ENCODE measurements around the gene PAPPA. TPM values are rescaled to one million over a fixed set of nuclear protein-coding genes. Genes with fewer than 3 reads are reported as not detected.

PAPPA gene
- total RNA-seq, 4 donors from 2014 or later = 1.0 to 5.0 (median 2.8) TPM

GRCh38 chr9:116144555-116144954 lies 9.0 kb upstream of the PAPPA start:
- H3K4me3 ChIP-seq (replicated peaks in 1 of 3) = no peak overlapping the region
- 86 to 93% methylated on average over 2 of the region's 2 CpGs for WGBS, 2 donors
- H3K9me3 ChIP-seq = no peaks in the 10 kb centered on the region
- no peaks in the 10 kb centered on the region for H3K4me1 ChIP-seq
- H3K27me3 ChIP-seq = no peaks in the 10 kb centered on the region
- no peaks in the 10 kb centered on the region for H3K36me3 ChIP-seq
- no peak for DNase-seq
- TF ChIP-seq CTCF (IDR thresholded peaks at IDR 0.05) (no peak), POLR2A (IDR thresholded peaks at IDR 0.05) (no peak)
- intact Hi-C loops (cut with DNase I) = no loop called here
- no peak overlapping the region for H3K27ac ChIP-seq

GRCh38 chr9:116145036-116145435 lies 8.6 kb upstream of the PAPPA start:
- H3K27me3 ChIP-seq = no peaks in the 10 kb centered on the region
- no peak overlapping the region for H3K27ac ChIP-seq
- H3K4me3 ChIP-seq (replicated peaks in 1 of 3) = no peak overlapping the region
- TF ChIP-seq POLR2A (IDR thresholded peaks at IDR 0.05) (no peak), CTCF (IDR thresholded peaks at IDR 0.05) (no peak)
- no peak for DNase-seq
- H3K9me3 ChIP-seq = no peaks in the 10 kb centered on the region
- intact Hi-C loops (cut with DNase I) = no loop called here
- no peaks in the 10 kb centered on the region for H3K36me3 ChIP-seq
- no peaks in the 10 kb centered on the region for H3K4me1 ChIP-seq

GRCh38 chr9:116147821-116148220 lies 5.8 kb upstream of the PAPPA start:
- H3K4me3 ChIP-seq (replicated peaks in 1 of 3) = no peak overlapping the region
- H3K27ac ChIP-seq = no peak overlapping the region
- TF ChIP-seq POLR2A (IDR thresholded peaks at IDR 0.05) (no peak), CTCF (IDR thresholded peaks at IDR 0.05) (no peak)
- intact Hi-C loops (cut with DNase I) = no loop called here
- 85 to 86% methylated on average over 4 of the region's 4 CpGs for WGBS, 2 donors
- no peaks in the 10 kb centered on the region for H3K36me3 ChIP-seq
- no peaks in the 10 kb centered on the region for H3K27me3 ChIP-seq
- DNase-seq = no peak
- no peaks in the 10 kb centered on the region for H3K4me1 ChIP-seq
- H3K9me3 ChIP-seq = no peaks in the 10 kb centered on the region

GRCh38 chr9:116149844-116150243 lies 3.7 kb upstream of the PAPPA start:
- H3K4me3 ChIP-seq (replicated peaks in 1 of 3) = no peak overlapping the region
- no peaks in the 10 kb centered on the region for H3K36me3 ChIP-seq
- H3K4me1 ChIP-seq = peaks cover 5 to 7% of the 10 kb centered on the region in 2 donors
- intact Hi-C loops (cut with DNase I) = loop anchor here (5.0 to 10.0 kb wide), 2 partner anchors 422 to 495 kb away; no protein-coding TSS in a partner anchor
- no peaks in the 10 kb centered on the region for H3K9me3 ChIP-seq
- peak; percentile 21 to 72 (median 48) for TF ChIP-seq CTCF (IDR thresholded peaks at IDR 0.05)
- TF ChIP-seq POLR2A (IDR thresholded peaks at IDR 0.05) = no peak
- peak in 1 of 2 donors; percentile 15 for DNase-seq
- 17 to 27% methylated on average over 4 of the region's 4 CpGs for WGBS, 2 donors
- no peak overlapping the region for H3K27ac ChIP-seq
- H3K27me3 ChIP-seq = no peaks in the 10 kb centered on the region

GRCh38 chr9:116151199-116151598 lies 2.4 kb upstream of the PAPPA start:
- no peak for TF ChIP-seq POLR2A (IDR thresholded peaks at IDR 0.05)
- TF ChIP-seq CTCF (IDR thresholded peaks at IDR 0.05) = no peak
- WGBS, 2 donors = 70% methylated on average over 4 of the region's 4 CpGs
- Histone ChIP-seq H3K36me3 (no peaks in the 10 kb centered on the region), H3K4me3 (replicated peaks in 1 of 3) (no peak overlapping the region), H3K9me3 (no peaks in the 10 kb centered on the region), H3K27me3 (no peaks in the 10 kb centered on the region), H3K4me1 (peaks cover 9 to 10% of the 10 kb centered on the region in 2 donors), H3K27ac (no peak overlapping the region)
- no peak for DNase-seq
- intact Hi-C loops (cut with DNase I) = loop anchor here (5.0 to 10.0 kb wide), 2 partner anchors 421 to 494 kb away; no protein-coding TSS in a partner anchor
